GDM1 (cell line): ENCODE measurements around the gene SURF6.
A peak's percentile ranks its signal among the peaks of the same experiment; 100 is the strongest.
"Not testable (repeated sequence)": the region's sequence is repeated elsewhere in the genome, so short reads cannot be mapped to it uniquely, and the experiment has no call there.

Source experiments
- DNase-seq: peaks from one replicate; lab custom pipeline; 2025; lab: John Stamatoyannopoulos, UW

Gene SURF6

GRCh38 chr9:133335924-133336811 lies at the start of gene SURF6:
Gene SURF6, minus strand, starts transcription at chr9:133336188. Its CDS starts 56 bp downstream, at chr9:133336132.
- DNase-seq, result peak; percentile 85

- DNase-seq, result no peak
Observed at GRCh38 chr9:133385452-133385851, 49.5 kb upstream of the SURF6 start.

- no peak for DNase-seq
Observed at GRCh38 chr9:133384736-133385321, 48.8 kb upstream of the SURF6 start.

GRCh38 chr9:133383438-133383837 lies 47.5 kb upstream of the SURF6 start:
- no peak for DNase-seq

GRCh38 chr9:133382507-133383141 lies 46.6 kb upstream of the SURF6 start:
- DNase-seq, result no peak

- DNase-seq, result no peak
Observed at GRCh38 chr9:133380734-133381133, 44.7 kb upstream of the SURF6 start.

- no peak for DNase-seq
Observed at GRCh38 chr9:133379153-133380086, 43.4 kb upstream of the SURF6 start.

- DNase-seq, result no peak
Observed at GRCh38 chr9:133378408-133378962, 42.5 kb upstream of the SURF6 start.

- DNase-seq, result no peak
Observed at GRCh38 chr9:133377721-133378216, 41.8 kb upstream of the SURF6 start.

GRCh38 chr9:133377280-133377679 lies 41.3 kb upstream of the SURF6 start:
- DNase-seq, result not testable (repeated sequence)

- DNase-seq, result peak; percentile 96
Observed at GRCh38 chr9:133375724-133376654, 40.0 kb upstream of the SURF6 start, which contains the start of the genes STKLD1 and SURF4. Gene STKLD1, plus strand, starts transcription at chr9:133376366. Its CDS starts 108 bp downstream, at chr9:133376474. Gene SURF4, minus strand, starts transcription at chr9:133376060. Its CDS starts 91 bp downstream, at chr9:133375969.

- DNase-seq, result no peak
Observed at GRCh38 chr9:133375116-133375723, 39.2 kb upstream of the SURF6 start.

- DNase-seq, result no peak
Observed at GRCh38 chr9:133374612-133375115, 38.7 kb upstream of the SURF6 start.

GRCh38 chr9:133372144-133372543 lies 36.2 kb upstream of the SURF6 start:
- no peak for DNase-seq

GRCh38 chr9:133371261-133371711 lies 35.3 kb upstream of the SURF6 start:
- no peak for DNase-seq

- DNase-seq, result no peak
Observed at GRCh38 chr9:133370685-133371084, 34.7 kb upstream of the SURF6 start.

GRCh38 chr9:133369933-133370332 lies 33.9 kb upstream of the SURF6 start:
- no peak for DNase-seq

- DNase-seq, result no peak
Observed at GRCh38 chr9:133369422-133369821, 33.4 kb upstream of the SURF6 start.

GRCh38 chr9:133368249-133368881 lies 32.4 kb upstream of the SURF6 start:
- DNase-seq, result no peak
